Neural cell (in vitro differentiated cells): ENCODE results near the gene HYAL1.

ENCODE experiments used
- CTCF ChIP-seq: fragments of 450-650 bp; IDR thresholded peaks from 2 replicates; pipeline ENCODE4 v1.5.1; 2014; ENCODE audit warnings: antibody characterized with exemption, mild to moderate bottlenecking, moderate library complexity; ENCODE audit not compliant: poor library complexity, severe bottlenecking
- EP300 ChIP-seq: fragments of 450-650 bp; conservative IDR thresholded peaks from 2 replicates; pipeline ENCODE4 v1.6.1; 2014; ENCODE audit warnings: antibody characterized with exemption, mild to moderate bottlenecking, moderate library complexity; ENCODE audit not compliant: poor library complexity, severe bottlenecking
- POLR2AphosphoS5 ChIP-seq: IDR thresholded peaks from 2 replicates; pipeline ENCODE4 v1.6.1; 2012

- TF ChIP-seq CTCF: no peak
- TF ChIP-seq POLR2AphosphoS5: no peak
- no peak for TF ChIP-seq EP300
Measured at GRCh38 chr3:50319181-50319893, 16.0 kb upstream of the HYAL1 start.
